Activated T-cell treated with anti-CD3 and anti-CD28 coated beads for 24 hours (primary cell): ENCODE data around the gene KRT84.

ENCODE experiments used
- DNase-seq: peaks from one replicate; pipeline ENCODE4 v3.0.0-alpha.2; 2020; ENCODE audit warnings: low read depth

KRT84 gene

DNA sequence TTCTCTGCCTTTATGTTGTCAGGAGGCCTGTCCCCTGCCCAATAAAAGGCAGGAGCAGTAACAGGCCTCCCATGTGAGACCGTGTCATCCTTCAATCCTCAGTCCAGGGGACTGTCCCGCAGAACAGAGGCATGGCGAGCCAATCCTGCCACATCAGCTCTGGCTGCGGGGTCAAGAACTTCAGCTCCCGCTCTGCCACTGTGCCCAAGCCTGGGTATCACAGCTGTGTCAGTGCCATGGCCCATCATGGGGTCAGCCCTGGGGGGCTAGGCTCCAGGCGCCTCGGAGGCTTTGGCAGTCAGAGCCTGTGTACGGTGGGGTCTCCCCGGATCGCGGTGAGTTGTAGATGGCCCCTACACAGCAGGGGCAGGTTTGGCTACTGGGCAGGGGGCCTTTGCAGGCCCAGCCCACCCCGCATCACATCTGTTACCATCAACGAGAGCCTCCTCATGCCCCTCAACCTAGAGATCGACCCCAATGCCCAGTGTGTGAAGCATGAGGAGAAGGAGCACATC lies 44.3 kb downstream of the KRT84 start:
- no peak for DNase-seq

DNA sequence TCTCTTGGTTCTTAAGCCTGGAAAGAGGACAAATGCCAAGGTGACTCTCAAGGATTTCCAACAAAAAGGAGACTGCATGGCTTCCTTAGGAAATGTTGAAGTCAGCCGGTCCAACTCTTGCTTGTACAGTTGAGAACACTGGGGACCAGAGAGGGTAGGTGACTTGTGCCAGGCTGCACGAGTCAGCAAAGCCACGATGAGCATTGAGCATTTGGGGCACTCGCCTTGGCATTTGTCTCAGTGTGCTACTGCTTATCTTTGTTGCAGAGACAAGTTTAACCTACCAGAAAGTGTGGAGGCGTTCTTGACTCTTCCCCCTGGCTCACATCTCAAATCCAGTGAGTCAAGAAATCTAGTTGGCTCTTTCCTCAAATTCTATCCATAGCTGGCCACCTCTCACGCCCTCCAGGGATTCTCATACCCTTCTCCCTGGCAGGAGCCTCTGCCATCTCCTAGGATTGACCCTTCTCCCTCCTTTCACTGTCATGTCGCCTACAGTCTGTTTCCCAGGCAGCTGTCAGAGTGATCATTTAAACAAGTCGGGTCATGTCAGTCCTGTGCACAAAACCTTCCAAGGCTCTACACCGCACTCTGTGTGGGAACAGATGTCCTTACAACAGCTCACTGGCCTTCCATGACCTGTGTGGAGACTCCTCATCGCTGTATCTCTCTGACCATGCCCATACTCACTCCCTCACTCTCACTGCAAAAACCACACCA lies 47.1 kb downstream of the KRT84 start:
- no peak for DNase-seq

DNA sequence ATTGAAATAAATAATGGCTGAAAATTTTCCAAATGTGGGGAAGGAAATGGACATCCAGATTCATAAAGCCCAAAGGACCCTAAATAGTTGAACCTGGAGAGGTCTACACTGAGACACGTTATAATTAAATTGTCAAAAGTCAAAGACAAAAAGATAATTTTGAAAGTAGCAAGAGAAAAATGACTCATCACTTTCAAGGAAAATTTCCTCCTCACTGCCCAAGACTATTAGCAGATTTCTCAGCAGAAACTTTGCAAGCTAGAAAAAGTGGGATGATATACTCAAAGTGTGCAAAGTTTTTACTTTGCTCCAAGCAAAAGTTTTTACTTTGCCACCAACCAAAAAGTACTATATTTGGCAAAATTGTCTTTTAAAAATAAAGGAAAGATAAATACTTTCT lies 48.4 kb downstream of the KRT84 start:
- DNase-seq, result no peak

DNA sequence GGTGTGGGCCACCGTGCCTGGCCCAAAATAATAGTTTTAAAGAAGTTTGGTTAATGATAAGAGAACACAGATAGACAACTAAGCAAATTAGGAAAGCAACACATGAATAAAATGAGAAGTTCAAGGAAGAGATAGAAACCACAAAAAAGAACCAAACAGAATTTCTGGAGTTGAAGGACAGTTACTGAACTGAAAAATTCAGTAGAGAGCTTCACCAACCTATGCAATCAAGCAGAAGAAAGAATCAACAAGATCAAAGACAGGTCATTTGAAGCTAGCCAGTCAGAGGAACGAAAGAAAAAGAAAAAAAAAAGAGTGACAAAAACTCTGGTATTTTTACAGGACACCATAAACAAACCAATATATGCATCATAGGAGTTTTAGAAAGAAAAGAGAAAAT lies 48.8 kb downstream of the KRT84 start:
- no peak for DNase-seq

DNA sequence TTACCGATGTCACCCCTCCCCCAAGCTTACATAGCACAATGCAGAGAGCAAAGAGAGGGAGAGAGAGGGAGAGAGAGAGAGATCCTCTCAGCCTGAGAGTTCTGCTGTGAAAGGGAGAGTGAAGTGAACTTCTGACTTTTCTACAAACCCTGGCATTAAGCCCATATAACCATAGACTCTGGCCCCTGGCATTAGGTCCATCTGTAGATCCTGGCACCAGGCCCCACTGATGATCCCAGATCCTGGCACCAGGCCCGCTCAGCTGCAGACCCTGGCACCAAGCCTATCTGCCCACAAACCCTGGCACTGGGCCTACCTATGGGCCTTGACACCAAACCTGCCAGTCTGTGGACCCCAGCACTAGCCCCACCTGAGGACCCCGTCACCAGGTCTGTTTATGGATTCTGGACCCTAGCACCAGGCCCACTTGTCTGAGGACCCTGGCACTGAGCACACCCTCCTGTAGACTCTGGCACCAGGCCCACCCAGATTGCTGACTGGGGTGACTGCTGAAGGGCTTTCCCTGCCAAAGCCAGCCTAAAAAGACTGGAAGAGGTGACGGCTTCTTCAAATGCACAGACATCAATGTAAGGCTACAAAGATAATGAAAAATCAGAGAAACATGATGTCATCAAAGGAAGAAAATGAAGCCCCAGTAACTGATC lies 49.7 kb downstream of the KRT84 start:
- no peak for DNase-seq

DNA sequence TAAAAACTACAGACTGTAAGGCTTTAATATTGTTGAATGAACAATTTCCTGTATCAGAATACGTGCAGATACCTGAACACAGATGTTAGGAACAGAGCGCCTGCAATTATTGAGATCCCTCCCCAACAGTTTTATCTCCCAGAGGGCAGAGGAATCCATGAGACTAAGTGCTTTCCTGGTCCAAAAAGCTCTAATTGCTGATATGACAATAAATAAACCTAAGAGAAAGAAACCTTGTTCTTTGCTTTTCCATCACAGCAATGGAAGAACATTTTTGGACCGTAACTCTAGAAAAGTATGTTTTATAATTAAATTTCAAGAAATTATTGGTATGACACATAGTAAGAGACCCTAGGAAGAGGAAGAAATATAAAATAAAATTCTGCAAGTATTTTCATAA lies 51.3 kb downstream of the KRT84 start:
- no peak for DNase-seq

DNA sequence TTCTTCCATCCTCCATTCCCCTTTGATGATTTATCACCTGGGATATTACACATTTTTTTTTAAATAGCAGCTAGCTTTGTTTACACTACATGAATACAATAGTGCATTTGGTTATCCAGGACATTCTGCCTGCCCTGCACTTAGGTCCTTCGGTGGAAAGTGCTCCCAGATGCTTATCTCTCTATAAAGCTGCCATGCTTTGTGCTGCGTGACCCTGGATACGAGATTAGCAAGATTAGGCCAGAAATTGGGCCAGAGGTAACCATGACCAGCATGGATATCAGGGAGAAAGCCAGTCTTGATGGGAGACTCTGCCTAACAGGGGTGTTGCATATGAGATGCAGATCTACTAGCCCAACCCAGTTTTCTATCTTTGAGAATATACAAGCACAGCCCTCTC lies 52.1 kb downstream of the KRT84 start:
- no peak for DNase-seq

DNA sequence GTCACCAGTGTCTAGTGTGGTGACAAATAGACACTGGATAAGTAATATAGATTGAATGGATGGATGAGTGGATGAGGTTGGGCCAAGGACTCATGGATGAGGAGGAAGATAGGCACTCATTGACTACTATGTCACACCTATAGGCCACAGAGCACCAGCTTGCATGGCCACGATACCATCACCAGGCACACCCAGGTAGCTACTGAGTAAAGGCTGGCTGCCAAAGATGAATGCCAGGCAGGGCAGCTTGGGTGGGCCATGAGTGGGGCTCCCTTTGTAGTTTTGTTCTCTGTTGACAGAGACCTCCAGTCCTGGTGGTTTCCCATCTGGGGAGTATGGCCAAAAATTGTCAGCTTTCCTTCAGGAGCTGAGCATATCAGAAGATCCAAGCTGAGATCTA lies 53.1 kb downstream of the KRT84 start:
- DNase-seq, result no peak

DNA sequence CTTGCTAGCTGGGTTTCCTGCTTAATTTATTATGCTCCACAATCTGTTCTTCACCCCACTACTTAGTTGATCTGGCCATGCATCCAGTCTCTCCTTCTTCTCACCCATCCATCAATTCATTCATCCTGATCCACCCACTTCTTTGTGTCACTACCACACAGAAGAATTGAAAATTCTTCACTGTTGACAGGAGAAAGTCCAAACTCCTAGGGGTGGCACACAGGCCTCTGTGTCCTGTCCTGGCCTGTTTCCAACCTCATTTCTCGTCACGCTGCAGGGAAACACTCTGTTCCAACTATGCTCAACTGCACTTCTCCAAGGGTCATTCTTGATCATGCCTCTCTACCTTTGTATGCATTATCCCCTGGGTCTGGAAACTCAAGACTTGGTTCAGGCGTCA lies 53.6 kb downstream of the KRT84 start:
- DNase-seq, result no peak

DNA sequence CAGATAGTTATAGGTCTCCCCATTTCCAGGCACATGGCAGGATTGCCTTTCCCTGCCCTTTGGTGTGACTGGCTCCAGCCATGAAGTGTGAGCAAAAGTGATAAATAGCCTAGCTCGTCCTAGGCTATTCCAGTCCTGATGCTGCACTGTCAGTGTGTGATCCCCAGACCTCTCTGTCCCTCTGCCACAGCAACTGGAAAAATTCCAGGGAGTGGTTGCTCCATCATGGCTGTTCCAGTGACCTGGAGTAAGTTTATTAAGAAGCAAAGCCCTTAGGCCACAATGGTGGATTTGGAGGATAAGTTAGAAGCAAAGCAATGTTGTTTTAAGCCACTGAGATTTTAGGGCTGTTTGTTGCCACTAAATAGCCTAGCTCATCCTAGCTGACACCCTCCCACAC lies 54.4 kb downstream of the KRT84 start:
- no peak for DNase-seq

DNA sequence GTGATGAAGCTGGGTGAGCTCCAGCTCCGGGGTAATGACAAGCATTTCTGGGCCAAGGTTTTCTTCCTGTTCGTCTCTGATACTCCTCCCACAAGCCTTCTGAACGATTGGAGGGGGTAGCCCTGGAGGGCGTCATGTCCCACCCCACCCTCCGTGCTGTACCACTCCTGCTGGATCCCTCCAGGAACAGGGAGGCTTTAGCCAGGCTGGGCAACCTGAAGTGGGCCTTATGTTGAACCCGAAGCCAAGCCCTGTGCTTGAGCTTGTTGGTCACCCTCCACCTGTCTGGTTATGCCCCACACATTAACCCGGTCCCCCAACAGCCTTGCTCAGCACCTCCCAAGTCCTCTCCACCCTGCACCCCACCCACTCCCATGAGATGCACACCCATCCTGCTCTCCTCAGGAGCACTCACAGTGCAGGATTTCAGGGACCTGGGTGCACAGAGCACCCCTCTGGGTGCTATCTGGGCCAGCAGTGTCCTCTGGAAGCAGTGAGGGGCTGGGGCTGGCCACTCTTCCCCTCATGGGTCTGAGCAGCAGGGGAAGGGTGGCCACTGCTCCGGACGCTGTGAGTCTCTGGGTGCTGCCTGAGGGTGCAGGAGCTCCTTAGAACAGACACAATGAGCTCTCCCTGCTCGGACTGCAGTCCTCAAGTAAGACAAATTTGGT lies 57.5 kb downstream of the KRT84 start:
- DNase-seq, result no peak
